NCI-H187 treated with DMSO at 0.1 percent for 48 hours (cell line): ENCODE data around the gene KRTAP2-3.
"Not testable (repeated sequence)": the region's sequence is repeated elsewhere in the genome, so short reads cannot be mapped to it uniquely, and the experiment has no call there.

Source experiments
- DNase-seq: peaks from one replicate; lab custom pipeline; 2025; lab: John Stamatoyannopoulos, UW

Gene KRTAP2-3

GRCh38 chr17:41060052-41060604 lies at the start of gene KRTAP2-3:
Gene KRTAP2-3, minus strand, starts transcription at chr17:41060114. Its CDS starts 64 bp downstream, at chr17:41060050.
- no peak for DNase-seq

GRCh38 chr17:41108728-41109386 lies 48.9 kb upstream of the KRTAP2-3 start:
- not testable (repeated sequence) for DNase-seq

GRCh38 chr17:41107941-41108450 lies 48.1 kb upstream of the KRTAP2-3 start:
- no peak for DNase-seq

GRCh38 chr17:41105347-41105746 lies 45.4 kb upstream of the KRTAP2-3 start, which contains the start of gene KRTAP4-9:
Gene KRTAP4-9, plus strand, starts transcription at chr17:41105389. Its CDS starts 0 bp downstream, at chr17:41105389.
- not testable (repeated sequence) for DNase-seq

- DNase-seq: not testable (repeated sequence)
Observed at GRCh38 chr17:41104386-41105038, 44.6 kb upstream of the KRTAP2-3 start.

- no peak for DNase-seq
Observed at GRCh38 chr17:41103896-41104295, 44.0 kb upstream of the KRTAP2-3 start.

- DNase-seq: no peak
Observed at GRCh38 chr17:41101586-41102259, 41.8 kb upstream of the KRTAP2-3 start, which contains the start of gene KRTAP4-16. Gene KRTAP4-16, minus strand, starts transcription at chr17:41102209. Its CDS starts 0 bp downstream, at chr17:41102209.

GRCh38 chr17:41099682-41100480 lies 40.0 kb upstream of the KRTAP2-3 start:
- not testable (repeated sequence) for DNase-seq

GRCh38 chr17:41098481-41098880 lies 38.6 kb upstream of the KRTAP2-3 start:
- no peak for DNase-seq

GRCh38 chr17:41098042-41098441 lies 38.1 kb upstream of the KRTAP2-3 start, which contains the start of gene KRTAP4-8:
Gene KRTAP4-8, minus strand, starts transcription at chr17:41098142. Its CDS starts 58 bp downstream, at chr17:41098084.
- no peak for DNase-seq

- DNase-seq: no peak
Observed at GRCh38 chr17:41096055-41096454, 36.1 kb upstream of the KRTAP2-3 start.

- not testable (repeated sequence) for DNase-seq
Observed at GRCh38 chr17:41088760-41089352, 28.9 kb upstream of the KRTAP2-3 start.

- DNase-seq: not testable (repeated sequence)
Observed at GRCh38 chr17:41084100-41084856, 24.4 kb upstream of the KRTAP2-3 start, which contains the start of gene KRTAP4-7. Gene KRTAP4-7, plus strand, starts transcription at chr17:41084150. Its CDS starts 57 bp downstream, at chr17:41084207.

GRCh38 chr17:41083427-41083826 lies 23.5 kb upstream of the KRTAP2-3 start:
- DNase-seq: not testable (repeated sequence)

GRCh38 chr17:41082626-41083025 lies 22.7 kb upstream of the KRTAP2-3 start:
- no peak for DNase-seq

GRCh38 chr17:41076788-41077187 lies 16.9 kb upstream of the KRTAP2-3 start:
- no peak for DNase-seq

- no peak for DNase-seq
Observed at GRCh38 chr17:41073676-41074075, 13.8 kb upstream of the KRTAP2-3 start.

GRCh38 chr17:41071606-41072360 lies 11.9 kb upstream of the KRTAP2-3 start:
- DNase-seq: no peak

- no peak for DNase-seq
Observed at GRCh38 chr17:41069031-41069430, 9.1 kb upstream of the KRTAP2-3 start.
